ENCODE data around the gene ADAP2. TPM values are rescaled to one million over a fixed set of nuclear protein-coding genes. Genes with fewer than 3 reads are reported as not detected.

ADAP2 gene
- total and polyA plus RNA-seq, 2 of the 8 experiments (the other 6 are each of a cell fraction or from before 2014, with no cell fraction given), result 0.76 to 1.1 TPM

DNA sequence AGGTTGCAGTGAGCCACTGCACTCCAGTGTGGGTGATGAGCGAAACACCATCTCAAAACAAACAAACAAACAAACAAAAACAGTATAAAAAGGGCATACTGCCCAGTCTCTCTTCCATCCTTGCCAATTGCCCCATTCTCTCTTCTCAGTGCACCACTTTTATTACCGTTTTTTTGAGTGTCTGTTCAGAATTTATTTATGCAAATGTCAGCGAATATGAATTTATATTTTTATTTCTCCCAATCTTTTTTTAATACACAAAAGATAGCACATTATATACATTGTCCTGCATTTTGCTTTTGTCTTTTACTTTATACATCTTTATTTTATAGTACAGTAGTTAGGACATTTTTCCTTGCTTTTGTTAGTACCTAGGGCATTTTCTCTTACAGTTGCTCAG is 68.7 kb downstream of the ADAP2 start (continued):
- TF ChIP-seq BCL11A (IDR thresholded peaks at IDR 0.05; ENCODE audit: low read depth in 2 of 2, low read length in 2 of 2) (no peak), GTF2F1 (IDR thresholded peaks at IDR 0.05; ENCODE audit: borderline replicate concordance, low read depth, low read length) (no peak), RBBP5 (IDR thresholded peaks at IDR 0.05; ENCODE audit: borderline replicate concordance, low read depth, low read length) (no peak)

Measured in H1 (cell line).